ENCODE results near the gene DAND5.
A peak's percentile ranks its signal among the peaks of the same experiment; 100 is the strongest.
"Not testable (repeated sequence)": the region's sequence is repeated elsewhere in the genome, so short reads cannot be mapped to it uniquely, and the experiment has no call there.

Gene DAND5

GRCh38 chr19:12948612-12949362, 20.6 kb upstream of the DAND5 start:
- Mint-ChIP-seq H3K27me3 (ENCODE audit: low read depth, poor library complexity) (no peaks in the 10 kb centered on the region), H3K4me1 (peaks cover 35% of the 10 kb centered on the region), H3K36me3 (ENCODE audit: low read depth) (peaks cover 47% of the 10 kb centered on the region), H3K9me3 (no peaks in the 10 kb centered on the region), H3K4me3 (no peak overlapping the region), H3K27ac (no peak overlapping the region)
- TF ChIP-seq CTCF (IDR thresholded peaks at IDR 0.05): no peak
- no peak for DNase-seq

- Mint-ChIP-seq H3K4me1 (peaks cover 37% of the 10 kb centered on the region), H3K4me3 (no peak overlapping the region), H3K9me3 (no peaks in the 10 kb centered on the region), H3K27ac (peak overlapping the region; percentile 57), H3K27me3 (ENCODE audit: low read depth, poor library complexity) (no peaks in the 10 kb centered on the region), H3K36me3 (ENCODE audit: low read depth) (peaks cover 39% of the 10 kb centered on the region)
- TF ChIP-seq CTCF (IDR thresholded peaks at IDR 0.05): no peak
- no peak for DNase-seq
Measured at GRCh38 chr19:12949363-12950283, 19.8 kb upstream of the DAND5 start.

GRCh38 chr19:12952050-12952449, 17.3 kb upstream of the DAND5 start:
- Mint-ChIP-seq H3K27ac (peak overlapping the region; percentile 37), H3K36me3 (ENCODE audit: low read depth) (peaks cover 47% of the 10 kb centered on the region), H3K4me1 (peaks cover 48% of the 10 kb centered on the region)
- H3K9me3 Mint-ChIP-seq; H3K27me3 Mint-ChIP-seq (ENCODE audit: low read depth, poor library complexity); DNase-seq; H3K4me3 Mint-ChIP-seq: not testable (repeated sequence)

- no peak for DNase-seq
- H3K27ac Mint-ChIP-seq: no peak overlapping the region
- no peak overlapping the region for H3K4me3 Mint-ChIP-seq
- no peaks in the 10 kb centered on the region for H3K9me3 Mint-ChIP-seq
- peaks cover 44% of the 10 kb centered on the region for H3K36me3 Mint-ChIP-seq (ENCODE audit: low read depth)
- no peaks in the 10 kb centered on the region for H3K27me3 Mint-ChIP-seq (ENCODE audit: low read depth, poor library complexity)
- no peak for TF ChIP-seq CTCF (IDR thresholded peaks at IDR 0.05)
- peaks cover 43% of the 10 kb centered on the region for H3K4me1 Mint-ChIP-seq
Measured at GRCh38 chr19:12952488-12953137, 16.8 kb upstream of the DAND5 start.

GRCh38 chr19:12953138-12953798, 16.1 kb upstream of the DAND5 start:
- H3K27me3 Mint-ChIP-seq (ENCODE audit: low read depth, poor library complexity): no peaks in the 10 kb centered on the region
- peak overlapping the region; percentile 69 for H3K27ac Mint-ChIP-seq
- no peaks in the 10 kb centered on the region for H3K9me3 Mint-ChIP-seq
- no peak for TF ChIP-seq CTCF (IDR thresholded peaks at IDR 0.05)
- H3K4me1 Mint-ChIP-seq: peaks cover 39% of the 10 kb centered on the region
- peaks cover 40% of the 10 kb centered on the region for H3K36me3 Mint-ChIP-seq (ENCODE audit: low read depth)
- no peak overlapping the region for H3K4me3 Mint-ChIP-seq
- no peak for DNase-seq

All from nephron progenitor cell (in vitro differentiated cells).